ENCODE results near the gene GPLD1.

The GPLD1 gene

GRCh38 chr6:24429146-24429545, 60.2 kb downstream of the GPLD1 start:
- no peaks in the 10 kb centered on the region for H3K4me1 ChIP-seq
- TF ChIP-seq CTCF (IDR thresholded peaks at IDR 0.05), result no peak
- peaks cover 9 to 39% (median 19%) of the 10 kb centered on the region in 3 donors for H3K36me3 ChIP-seq
- H3K4me3 ChIP-seq, result no peak overlapping the region
- intact Hi-C loops (cut with DNase I; ENCODE audit: low total_unique reads), result no loop called here
- no peak for DNase-seq
- H3K27ac ChIP-seq, result no peak overlapping the region
- H3K27me3 ChIP-seq, result no peaks in the 10 kb centered on the region
- H3K9me3 ChIP-seq, result no peaks in the 10 kb centered on the region

GRCh38 chr6:24428615-24429014, 60.8 kb downstream of the GPLD1 start:
- no peak for TF ChIP-seq CTCF (IDR thresholded peaks at IDR 0.05)
- H3K9me3 ChIP-seq, result no peaks in the 10 kb centered on the region
- intact Hi-C loops (cut with DNase I; ENCODE audit: low total_unique reads), result no loop called here
- H3K27ac ChIP-seq, result no peak overlapping the region
- H3K4me3 ChIP-seq, result no peak overlapping the region
- no peaks in the 10 kb centered on the region for H3K4me1 ChIP-seq
- no peaks in the 10 kb centered on the region for H3K27me3 ChIP-seq
- peaks cover 14 to 44% (median 23%) of the 10 kb centered on the region in 3 donors for H3K36me3 ChIP-seq
- no peak for DNase-seq

GRCh38 chr6:24426729-24427446, 62.5 kb downstream of the GPLD1 start:
- DNase-seq, result no peak
- peaks cover 30 to 62% (median 37%) of the 10 kb centered on the region in 3 donors for H3K36me3 ChIP-seq
- H3K27me3 ChIP-seq, result no peaks in the 10 kb centered on the region
- no peak overlapping the region for H3K4me3 ChIP-seq
- no peak overlapping the region for H3K27ac ChIP-seq
- no peaks in the 10 kb centered on the region for H3K9me3 ChIP-seq
- no peak for TF ChIP-seq CTCF (IDR thresholded peaks at IDR 0.05)
- intact Hi-C loops (cut with DNase I; ENCODE audit: low total_unique reads), result no loop called here
- H3K4me1 ChIP-seq, result no peaks in the 10 kb centered on the region

- H3K9me3 ChIP-seq, result no peaks in the 10 kb centered on the region
- H3K27me3 ChIP-seq, result no peaks in the 10 kb centered on the region
- no peak overlapping the region for H3K27ac ChIP-seq
- no peak for TF ChIP-seq CTCF (IDR thresholded peaks at IDR 0.05)
- peaks cover 45 to 78% (median 51%) of the 10 kb centered on the region in 3 donors for H3K36me3 ChIP-seq
- no peak for DNase-seq
- H3K4me3 ChIP-seq, result no peak overlapping the region
- H3K4me1 ChIP-seq, result no peaks in the 10 kb centered on the region
- intact Hi-C loops (cut with DNase I; ENCODE audit: low total_unique reads), result no loop called here
Measured at GRCh38 chr6:24425091-24425490, 64.3 kb downstream of the GPLD1 start.

- no peak for TF ChIP-seq CTCF (IDR thresholded peaks at IDR 0.05)
- Histone ChIP-seq H3K4me1 (no peaks in the 10 kb centered on the region), H3K9me3 (no peaks in the 10 kb centered on the region), H3K36me3 (peaks cover 88 to 98% (median 89%) of the 10 kb centered on the region in 3 donors), H3K27me3 (no peaks in the 10 kb centered on the region), H3K27ac (no peak overlapping the region), H3K4me3 (no peak overlapping the region)
- intact Hi-C loops (cut with DNase I; ENCODE audit: low total_unique reads), result no loop called here
- no peak for DNase-seq
Measured at GRCh38 chr6:24419526-24419925, 69.9 kb downstream of the GPLD1 start.

Data from tibial artery (tissue), 4 donors.